Activated gamma-delta T cell (primary cell): ENCODE measurements around the gene HOXC13.

Experiments used
- DNase-seq: peaks from one replicate; lab custom pipeline; 2025; lab: John Stamatoyannopoulos, UW

The HOXC13 gene

DNA sequence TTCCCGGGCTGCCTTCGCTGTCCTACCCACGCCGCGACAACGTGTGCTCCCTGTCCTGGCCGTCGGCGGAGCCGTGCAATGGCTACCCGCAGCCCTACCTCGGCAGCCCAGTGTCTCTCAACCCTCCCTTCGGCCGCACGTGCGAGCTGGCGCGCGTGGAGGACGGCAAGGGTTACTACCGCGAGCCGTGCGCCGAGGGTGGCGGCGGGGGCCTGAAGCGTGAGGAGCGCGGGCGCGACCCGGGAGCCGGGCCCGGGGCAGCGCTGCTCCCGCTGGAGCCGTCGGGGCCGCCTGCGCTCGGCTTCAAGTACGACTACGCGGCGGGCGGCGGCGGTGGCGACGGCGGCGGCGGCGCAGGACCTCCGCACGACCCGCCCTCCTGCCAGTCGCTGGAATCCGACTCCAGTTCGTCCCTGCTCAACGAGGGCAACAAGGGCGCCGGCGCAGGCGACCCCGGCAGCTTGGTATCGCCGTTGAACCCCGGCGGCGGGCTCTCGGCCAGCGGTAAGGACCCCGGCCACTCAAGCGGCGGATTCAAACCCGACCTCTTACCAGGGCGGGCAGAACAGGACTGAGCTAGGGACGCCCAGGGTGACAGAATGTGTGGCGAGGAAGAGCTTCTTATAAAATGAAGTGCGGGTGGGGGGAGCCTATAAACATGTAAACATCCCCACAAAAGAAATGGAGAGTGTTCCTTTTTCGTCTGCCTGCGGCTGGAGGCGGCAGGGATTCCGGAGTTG is 16.6 kb downstream of the HOXC13 start:
- no peak for DNase-seq

DNA sequence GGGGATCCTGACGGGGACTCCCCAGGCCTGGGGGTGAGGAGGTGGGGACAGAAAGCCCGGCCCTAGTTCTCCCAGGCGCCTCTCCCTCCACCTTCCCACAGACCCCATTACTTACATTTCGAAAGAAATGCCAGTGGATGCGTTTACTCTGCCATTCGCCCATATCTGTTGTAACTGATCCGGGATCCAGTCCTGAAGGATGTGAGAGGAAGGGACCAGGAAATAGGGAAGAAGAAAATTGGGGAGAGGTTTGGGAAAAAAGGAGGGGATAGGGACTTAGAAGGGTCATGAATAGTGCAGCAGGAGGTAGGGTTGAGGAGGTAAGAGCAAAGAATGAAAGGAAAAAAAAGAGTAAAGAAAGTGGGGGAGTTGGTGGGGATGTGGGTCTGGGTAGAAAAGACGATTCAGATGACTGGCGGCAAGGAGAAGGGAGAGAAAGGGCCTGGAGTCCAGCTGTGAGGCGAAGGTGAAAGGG is 17.2 kb downstream of the HOXC13 start:
- DNase-seq, result no peak

DNA sequence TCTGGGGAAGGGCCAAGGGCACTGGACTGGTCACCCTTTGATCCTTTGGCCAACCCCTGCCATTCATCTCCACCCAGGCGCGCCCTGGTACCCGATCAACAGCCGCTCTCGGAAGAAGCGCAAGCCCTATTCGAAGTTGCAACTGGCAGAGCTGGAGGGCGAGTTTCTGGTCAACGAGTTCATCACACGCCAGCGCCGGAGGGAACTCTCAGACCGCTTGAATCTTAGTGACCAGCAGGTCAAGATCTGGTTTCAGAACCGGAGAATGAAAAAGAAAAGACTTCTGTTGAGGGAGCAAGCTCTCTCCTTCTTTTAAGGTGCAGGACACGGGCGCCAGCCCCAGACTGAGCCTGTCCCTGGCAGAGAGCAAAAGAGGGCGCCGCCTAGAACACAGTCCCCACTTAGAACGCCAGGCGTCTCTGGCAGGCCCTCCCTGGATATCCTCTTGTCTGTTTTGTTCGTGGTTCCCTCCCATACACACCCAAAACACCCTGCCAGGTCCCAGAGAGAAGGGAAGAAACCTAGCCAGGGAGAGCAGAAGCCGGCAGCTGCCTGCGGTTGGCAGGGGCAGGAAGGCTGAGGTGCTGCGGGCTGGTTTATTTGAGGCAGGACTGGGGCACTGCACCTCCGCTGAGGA is 17.7 kb downstream of the HOXC13 start:
- no peak for DNase-seq

DNA sequence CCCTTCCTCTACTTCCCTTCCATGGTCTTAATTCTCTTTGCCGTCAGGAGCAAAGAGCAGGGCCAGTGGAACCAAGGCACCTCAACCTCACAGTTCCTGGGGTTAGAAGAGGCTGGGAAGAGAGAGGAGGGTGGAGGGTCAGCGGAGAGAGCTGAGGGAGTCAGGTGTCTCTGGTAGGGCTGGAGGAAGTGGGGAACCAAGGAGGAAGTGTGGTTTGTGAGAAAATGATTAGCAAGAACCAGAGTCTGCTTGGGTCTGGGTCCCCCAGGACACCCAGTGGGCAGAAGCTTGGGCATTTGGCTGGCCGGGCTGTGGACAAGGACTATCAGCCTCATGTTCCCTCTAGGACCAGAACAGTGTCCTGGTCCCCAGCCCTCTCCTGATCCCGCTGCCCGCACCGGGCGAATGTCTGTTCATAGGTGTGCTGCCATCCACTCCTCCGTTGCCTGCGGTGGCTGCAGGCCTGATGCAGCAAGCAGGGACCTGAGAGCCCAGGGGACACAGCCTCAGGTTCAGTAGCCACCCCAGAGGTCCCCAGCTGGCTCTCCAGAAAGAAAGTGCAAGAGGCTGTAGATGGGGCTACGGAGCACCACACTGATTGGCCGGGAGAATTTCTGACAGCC is 18.4 kb downstream of the HOXC13 start:
- DNase-seq, result no peak

DNA sequence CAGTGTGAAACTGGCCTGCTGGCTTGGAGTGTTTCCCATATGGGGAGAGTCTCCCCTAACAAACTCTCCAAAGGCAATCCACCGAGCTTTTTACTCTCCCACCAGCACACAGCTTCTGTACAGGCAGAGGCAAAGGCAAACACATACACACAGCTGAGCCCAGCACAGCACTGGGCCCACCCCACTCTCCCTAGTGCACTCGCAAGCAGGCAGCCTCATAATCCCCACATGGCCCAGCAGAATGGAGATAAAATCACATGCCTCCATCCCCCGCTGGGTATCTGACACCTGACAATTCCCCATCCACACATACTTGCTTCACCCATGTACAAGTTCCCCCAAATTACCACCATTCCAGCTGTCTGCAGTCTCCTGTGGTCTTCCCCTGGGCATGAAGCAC is 19.5 kb downstream of the HOXC13 start:
- no peak for DNase-seq

DNA sequence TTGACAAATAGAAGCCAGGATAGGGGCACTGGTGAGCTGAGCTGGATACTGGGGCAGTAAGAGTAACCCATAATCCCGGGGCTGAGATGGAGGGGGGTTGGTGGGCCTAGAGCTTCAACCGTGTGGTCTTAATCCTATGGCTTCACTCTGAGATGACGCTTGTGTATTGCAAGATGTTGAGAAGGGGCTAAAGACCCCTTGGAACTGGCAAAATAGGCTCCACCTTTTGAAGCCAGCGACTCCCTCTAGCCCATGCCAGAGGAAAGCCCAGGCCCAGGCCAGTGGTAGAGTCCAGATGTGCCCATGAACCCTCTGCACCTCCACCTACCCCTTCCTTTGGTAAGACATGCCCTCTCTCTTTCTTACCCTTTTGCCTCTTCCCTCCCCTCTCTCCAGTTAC is 20.7 kb downstream of the HOXC13 start:
- DNase-seq, result no peak

DNA sequence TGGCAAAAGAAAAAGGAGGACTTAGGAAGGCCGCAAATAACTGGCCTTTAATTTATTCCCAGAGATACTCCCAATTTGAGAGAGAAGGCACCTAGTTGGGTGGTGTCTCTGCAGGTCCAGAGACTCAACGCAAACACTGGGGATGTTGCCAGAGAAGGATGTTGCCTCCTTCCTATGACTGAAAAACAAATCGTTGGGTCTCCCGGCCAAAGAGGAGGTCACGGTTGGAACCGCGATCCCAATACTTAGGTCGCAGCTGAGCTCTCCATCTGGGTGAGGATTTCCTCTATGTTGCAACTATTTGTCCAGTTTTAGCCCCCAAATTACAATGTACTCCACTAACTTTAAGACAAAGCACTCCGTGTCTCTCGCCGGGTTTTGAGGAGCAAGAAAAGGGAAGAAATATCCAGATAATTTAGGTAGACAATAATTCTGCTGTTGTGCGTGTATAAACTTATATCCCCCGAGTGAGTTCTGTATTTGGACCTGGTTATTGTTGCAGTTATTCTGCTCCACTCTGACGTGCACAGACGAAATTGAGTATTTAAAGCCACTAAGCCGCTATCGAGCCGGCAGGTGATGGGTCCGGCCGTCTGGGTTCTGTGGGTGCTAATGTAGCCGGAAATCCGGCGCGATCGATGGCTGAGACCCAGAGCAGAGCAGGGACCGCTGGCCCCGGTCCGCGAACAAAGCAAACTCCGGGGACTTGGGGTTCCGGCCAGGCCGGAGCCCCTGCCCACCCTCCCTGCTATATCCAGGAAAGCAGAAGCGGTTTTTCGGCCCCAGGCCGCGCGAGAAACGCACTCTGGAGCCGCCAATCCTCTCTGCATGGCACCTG is 21.8 kb downstream of the HOXC13 start:
- DNase-seq, result no peak

DNA sequence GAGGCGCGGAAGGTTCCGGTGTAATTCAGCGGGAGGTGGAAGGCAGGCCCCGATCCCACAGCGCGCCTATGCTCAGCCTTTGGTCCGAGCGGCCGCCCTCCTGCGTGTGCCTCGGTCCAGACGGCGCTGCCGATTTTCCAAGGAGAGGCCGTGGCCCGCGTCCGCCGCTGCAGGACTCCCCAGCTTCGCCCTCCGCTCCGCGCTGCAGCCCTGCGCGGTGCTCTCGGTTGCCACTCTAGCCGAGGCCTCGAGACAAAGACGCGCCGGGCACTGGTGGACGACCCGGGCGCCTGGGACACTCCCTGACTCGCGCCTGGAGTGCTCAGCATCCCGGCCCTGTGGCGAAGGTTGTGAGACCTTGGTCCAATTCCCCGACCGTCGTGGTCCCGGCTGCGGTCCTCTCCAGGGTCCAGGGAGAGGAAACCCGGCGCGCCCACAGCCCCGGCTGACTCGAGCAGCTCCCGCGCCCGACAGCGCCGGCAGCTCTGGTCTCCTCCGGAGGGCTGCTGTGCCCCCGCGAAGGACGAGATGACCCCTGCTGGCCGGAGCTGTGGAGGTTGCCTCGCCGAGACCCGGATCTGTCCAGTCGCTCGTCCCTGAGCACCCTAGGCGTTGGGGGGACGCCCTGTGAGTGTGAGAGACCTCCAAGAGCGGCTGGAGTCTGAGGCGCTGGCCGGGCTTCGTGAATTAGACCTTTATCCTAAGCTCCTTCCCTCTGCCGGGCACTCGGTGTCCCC is 22.6 kb downstream of the HOXC13 start:
- no peak for DNase-seq

DNA sequence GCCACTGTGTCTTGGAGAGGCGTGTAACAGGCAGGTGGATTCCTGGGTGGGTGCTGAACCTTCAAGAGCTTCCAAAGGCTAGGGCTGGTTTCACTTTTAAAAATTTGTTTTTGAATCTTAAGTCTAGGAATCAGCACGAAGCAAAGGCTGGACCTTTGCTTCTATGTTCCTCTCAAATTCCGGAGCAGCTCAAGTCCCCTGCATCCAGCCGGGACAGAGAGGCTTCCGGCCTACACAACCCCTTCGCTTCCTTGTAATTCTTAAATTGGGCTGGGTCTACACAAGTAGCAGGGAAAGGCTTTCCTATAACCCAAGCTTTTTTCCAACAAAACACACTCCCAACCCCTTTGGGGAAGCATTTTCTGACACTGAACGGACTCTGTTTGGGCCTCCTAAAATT is 24.4 kb downstream of the HOXC13 start:
- DNase-seq, result no peak

DNA sequence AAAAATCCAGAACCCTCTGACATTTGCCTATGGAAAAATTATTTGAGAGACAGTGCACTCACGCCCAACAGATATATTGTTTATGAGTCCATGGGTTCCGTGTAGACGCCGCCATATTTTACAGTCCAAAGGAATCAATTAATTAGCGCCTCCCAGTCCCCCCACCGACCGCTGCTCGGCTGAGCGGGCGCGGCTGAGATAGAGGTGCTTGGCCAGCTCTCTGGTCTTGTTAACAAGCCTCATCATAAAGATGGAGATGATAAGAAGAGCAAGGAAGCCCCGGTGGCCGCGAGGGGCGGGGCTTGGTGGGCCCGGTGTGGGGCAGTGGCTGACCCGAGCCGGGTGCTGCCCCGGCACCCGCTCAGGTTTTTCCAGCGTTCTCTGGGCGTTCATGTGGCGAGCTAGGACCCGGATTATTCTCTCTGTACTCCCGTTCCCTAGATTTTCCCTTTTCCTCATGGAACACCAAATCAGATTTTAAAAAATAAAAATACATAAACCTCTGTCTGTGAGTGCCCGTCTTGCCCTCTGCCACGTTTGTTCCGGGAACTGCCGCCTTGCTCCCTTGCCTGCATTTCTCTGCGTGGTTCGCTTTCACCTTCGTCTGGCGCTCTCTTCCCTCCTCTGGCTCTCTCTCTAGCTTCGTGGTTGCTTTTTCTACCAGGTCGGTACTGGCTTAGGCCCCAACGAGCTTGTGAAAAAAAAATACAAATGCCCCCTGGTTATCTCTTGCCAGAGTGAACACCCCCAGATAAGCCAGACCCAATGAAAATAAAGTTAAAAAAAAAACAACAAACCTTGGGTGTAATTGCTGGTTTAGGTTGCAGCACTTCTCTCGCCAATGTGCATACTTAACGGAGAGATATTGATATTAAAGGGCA is 25.0 kb downstream of the HOXC13 start:
- DNase-seq, result no peak

DNA sequence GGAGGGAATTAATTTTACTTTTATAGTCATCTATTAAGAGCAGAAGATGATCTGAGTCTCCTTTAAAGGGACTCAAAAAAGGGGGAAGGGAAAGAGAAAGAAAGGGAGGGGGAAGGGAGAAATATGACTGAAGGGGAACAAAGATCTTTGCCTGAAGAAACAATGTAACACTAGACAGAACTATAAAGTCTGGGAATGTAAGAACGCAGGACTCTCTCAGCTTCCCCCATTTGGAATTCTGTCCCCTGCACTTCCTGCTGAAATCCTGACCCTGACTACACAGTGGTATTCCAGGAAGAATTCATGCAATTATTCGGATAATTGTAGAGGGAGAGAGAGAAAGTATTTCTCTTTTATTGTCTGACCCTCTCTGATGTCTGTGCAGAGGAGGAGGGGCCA is 25.7 kb downstream of the HOXC13 start:
- no peak for DNase-seq

DNA sequence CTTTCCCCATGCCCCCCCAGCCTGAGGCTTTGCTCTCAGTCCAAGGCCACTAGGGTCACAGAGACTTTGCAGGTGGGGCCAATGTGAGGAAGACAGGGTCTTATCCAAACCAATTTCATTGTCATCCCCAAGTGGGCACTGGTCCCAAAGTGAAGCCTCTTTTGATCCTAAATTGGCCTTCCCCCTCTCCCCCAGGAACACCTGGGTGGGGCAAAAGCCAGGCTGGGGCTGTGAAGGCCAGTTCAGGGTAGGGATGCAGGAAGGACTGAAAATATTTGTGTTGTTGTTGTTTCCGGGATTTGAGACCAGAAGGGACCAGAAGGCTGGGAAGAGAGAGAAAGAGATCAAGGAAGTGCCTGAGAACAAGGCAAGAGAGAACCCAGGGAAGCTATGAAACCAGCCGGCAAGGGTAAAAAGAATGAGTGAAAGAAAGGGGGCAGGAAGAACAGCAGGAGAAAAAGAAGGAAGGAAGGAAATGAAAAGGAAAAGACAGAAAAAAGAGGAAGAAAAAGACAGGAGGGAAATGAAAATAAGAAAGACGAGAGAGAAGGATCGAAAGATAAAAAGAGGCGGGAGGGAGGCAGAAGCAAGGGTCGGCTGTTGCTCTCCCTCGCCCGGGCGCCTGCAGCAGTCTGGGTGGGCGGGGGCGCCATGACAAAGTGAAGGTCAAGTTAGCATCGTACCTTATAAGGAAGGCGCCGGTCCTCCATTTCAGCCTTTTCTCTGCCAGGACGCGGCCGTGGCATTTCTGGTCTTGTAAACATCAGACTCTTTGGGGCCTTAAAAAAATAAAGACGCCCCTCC is 26.9 kb downstream of the HOXC13 start:
- no peak for DNase-seq

DNA sequence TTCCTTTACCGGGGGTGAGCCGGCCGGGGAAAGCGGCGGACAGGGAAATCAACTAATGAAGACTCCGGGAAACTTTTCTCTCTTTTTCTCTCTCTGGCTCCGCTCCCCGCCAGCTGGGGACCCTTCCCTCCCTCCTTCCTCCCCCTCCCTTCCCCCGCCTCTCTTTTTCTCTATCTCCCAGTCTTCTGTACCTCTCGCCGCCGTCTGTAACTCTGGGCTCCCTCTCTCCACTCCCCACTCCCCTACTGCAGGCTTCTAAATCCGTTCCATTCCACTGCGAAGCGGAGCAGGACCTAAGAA is 27.4 kb downstream of the HOXC13 start:
- no peak for DNase-seq

DNA sequence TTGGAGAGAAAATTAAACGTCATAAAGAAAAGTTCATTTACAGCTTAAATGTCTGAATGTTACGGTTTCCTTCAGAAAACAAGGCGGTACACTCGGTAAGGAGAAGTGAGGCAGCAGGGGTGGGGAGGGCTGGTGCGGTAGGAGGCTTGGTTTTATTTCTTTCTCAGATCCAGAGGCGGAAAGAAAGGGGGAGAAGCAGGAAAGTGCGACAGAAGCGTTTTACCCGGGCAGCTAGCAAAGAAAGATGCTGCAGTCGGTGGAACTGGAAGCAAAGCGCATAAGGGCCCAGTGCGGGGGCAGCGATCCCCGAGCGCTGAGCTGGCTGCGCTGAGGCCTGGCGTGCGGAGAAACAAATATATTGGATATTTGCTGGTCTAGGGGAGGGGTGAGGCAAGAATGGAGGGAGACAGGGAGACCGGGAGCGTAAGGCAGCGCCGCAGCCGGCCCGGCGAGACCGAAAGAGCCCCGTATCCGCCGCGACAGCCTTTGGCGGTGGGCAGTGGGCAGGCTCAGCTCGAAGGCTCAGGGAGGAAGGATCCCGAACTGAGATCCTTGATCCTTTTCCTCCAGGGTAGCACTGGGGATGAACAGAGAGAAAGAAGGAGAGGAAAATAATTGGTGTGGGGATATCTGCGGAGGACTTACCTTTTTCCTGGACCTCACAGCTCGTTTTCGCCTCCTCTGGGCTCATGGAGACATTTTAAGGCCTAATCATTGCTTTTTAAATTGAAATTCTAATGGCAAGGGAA is 27.9 kb downstream of the HOXC13 start:
- DNase-seq, result no peak

DNA sequence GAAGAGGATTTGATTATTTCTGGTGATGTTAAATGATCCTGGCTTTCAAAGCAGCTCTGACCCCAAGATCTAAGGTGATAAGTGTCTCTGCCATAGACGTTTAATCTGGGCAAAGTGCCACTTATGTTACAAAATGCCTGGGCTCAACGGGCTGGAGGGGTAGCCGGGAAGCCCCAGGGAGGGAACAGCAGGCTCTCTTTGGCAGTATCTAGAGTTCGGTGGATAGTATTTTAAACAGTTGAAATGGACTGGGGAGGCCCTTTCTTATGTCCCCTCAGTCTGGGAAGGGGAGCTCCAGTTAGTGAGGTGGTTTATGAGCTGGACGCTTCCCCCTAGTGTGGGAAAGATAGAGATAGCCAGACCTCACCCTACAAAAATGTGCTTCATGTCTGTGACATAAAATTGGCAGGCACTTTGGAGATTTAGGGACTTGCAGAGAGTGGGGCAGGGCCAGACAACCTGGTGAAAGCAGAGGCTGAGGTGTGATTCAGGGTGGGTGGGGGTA is 28.8 kb downstream of the HOXC13 start:
- no peak for DNase-seq

DNA sequence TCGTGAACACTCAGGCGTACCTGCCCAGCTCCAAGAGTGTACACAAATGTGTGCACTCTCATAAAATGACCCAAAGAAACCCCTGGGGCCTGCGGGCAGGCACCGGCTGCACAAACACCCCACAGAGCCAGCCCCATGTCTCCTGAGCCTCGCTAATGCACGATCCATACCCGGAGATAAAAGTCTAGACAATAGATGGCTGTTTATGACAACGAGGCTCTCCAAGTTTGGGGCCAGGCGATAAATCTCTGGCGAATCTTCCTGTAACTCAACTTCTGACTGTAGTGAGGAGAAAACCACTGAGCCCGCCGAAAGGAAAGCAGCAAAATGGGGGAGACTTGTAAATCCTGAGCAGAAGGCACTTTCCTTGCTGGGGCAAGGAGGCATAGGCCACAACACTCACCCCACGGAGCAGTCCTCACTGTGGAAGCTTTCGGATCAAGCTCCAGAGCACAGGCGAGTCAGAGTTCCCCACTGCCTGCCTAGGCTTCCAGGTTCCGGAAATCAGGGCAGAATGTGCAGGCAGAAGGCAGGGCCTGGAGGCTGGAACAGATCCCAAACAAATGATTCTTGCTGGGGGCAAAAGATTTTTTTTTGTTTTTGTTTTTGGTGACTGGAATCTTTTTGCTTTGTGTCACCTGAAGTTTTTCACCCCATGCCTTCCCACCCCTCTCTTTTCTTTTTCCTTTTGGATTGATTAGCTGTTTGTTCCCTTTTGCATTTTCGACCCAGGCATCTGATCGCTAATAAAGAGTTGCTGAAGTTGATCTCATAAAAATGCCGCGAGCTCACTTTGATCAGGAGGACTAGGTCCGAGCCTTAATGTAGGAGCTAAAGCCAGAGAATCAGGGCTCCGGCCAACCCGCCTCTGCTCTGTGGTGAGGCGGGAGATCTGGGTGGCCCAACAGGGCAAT is 29.8 kb downstream of the HOXC13 start:
- DNase-seq, result no peak

DNA sequence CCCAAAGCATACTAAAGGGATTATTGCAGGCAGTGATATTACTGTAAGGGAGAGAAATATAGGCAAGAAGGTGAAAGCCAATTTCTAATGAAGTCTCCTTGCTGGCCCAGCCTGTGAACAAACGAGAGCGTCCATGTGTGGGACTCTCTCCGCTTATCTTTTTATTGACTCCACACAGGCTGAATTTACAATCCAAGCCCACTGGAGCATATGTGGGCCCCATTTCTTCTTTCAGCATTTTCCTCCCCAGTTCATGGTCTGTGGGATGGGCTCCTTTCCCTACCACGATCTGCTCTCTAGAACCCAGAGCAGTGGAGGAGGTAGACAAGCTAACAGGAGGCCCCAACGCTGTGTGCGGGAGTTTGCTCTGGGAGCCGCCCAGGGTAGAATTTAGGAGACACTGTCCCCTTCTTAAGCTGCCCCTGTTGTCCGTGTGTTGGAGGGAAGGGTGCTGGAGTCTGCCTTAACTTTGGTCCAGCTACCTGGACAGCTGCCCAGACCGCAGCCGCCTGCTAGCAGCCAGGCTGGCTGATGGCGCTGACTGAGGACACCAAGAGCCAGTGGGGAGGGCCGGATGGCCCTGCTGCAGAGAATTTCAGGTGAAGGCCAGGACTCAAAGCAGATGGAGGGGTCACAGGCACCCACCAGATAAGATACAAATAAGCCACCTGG is 31.1 kb downstream of the HOXC13 start:
- DNase-seq, result no peak
